ENCODE measurements around the gene PRR5. TPM values are rescaled to one million over a fixed set of nuclear protein-coding genes. Genes with fewer than 3 reads are reported as not detected.
A peak's percentile ranks its signal among the peaks of the same experiment; 100 is the strongest.
"Not testable (repeated sequence)": the region's sequence is repeated elsewhere in the genome, so short reads cannot be mapped to it uniquely, and the experiment has no call there.

The PRR5 gene
- total RNA-seq (2021; ENCODE audit: unreplicated experiment) (26.9 TPM), Bru-seq, nascent RNA (percentile 18 among the genes with signal in this experiment), BruChase-seq, experiment 1, labeled RNA remaining after a 6-hour chase (percentile 34 among the genes with signal in this experiment), BruChase-seq, experiment 2, labeled RNA remaining after a 2-hour chase (percentile 30 among the genes with signal in this experiment)
- polyA plus RNA-seq (2012) = 16.9 and 17.4 TPM in 2 replicates
- long read RNA-seq, transcript PRR5-202 (8 exons, 1,878 nt) = major isoform, 29 of 48 reads
- long read RNA-seq, partial matches to known transcripts = 2 of 48 reads
- long read RNA-seq, other reads (novel, unspliced or antisense) = 12 of 48 reads

DNA sequence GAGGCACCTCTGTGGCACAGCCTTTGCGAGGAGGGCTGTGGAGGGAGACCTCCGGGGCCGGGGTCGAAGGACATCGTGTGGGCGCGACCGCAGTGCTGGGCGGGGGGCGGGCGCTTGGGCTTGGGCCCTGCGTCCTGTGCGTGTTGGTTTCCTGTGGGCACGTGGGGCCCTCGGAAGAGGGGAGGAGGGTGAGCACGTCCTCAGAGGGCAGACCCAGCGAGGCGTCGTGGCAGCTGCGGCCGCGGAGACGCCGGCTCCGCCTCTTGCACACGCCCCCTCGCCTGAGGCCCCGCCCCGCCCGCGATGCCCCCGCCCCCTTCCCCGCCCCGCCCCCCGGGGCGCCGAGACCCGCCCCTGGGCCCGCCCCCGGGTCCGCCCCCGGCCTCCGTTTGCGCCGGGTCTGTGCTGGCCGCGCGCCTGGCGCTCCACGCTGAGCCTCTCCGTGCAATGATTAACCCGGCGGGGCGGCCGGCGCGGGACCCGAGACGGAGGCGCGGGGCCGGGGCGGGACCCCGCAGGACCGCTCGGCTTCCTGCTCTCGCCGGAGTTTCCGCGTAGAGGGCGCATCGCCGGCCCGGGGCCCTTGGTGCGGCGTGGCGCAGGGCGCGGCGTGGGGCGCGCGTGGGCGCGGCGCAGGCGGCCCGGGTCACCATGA, at the start of gene PRR5:
Gene PRR5, plus strand, starts transcription at position 381 of the 655 bp plus-strand sequence. Its CDS starts 271 bp downstream, at position 652.
- H3K36me3 ChIP-seq (ENCODE audit: control insufficient read depth in 1 of 2, insufficient read depth in 2 of 2, low read length in 2 of 2) = no peaks in the 10 kb centered on the region
- ChIA-PET CTCF (interaction anchor here (1.4 kb wide), 1 partner anchor 17 kb away, joined by 3 read pairs; no protein-coding TSS in a partner anchor), POLR2A (no interaction called here), RAD21 (ENCODE audit: low non-redundant PET in 1 of 2, low total read pairs in 2 of 2, uncharacterized antibody in 2 of 2, unreplicated experiment in 2 of 2) (no interaction called here)
- peak; percentile 83 for ATAC-seq
- H3K4me2 ChIP-seq (ENCODE audit: low read length) = peak within 1 kb of the TSS; percentile 92
- TF ChIP-seq MAX (IDR thresholded peaks at IDR 0.05) (peak; percentile 76), EGR1 (IDR thresholded peaks at IDR 0.05; ENCODE audit: low read depth) (peak; percentile 39; the same call in 1 of the 2 replicates), POLR2AphosphoS5 (IDR thresholded peaks at IDR 0.05; ENCODE audit: low read depth, low read length) (peak; percentile 52), EZH2 (IDR thresholded peaks at IDR 0.05) (no peak), CBX3 (IDR thresholded peaks at IDR 0.05; ENCODE audit: low read depth) (no peak)
- TF ChIP-seq, protein P1, sequence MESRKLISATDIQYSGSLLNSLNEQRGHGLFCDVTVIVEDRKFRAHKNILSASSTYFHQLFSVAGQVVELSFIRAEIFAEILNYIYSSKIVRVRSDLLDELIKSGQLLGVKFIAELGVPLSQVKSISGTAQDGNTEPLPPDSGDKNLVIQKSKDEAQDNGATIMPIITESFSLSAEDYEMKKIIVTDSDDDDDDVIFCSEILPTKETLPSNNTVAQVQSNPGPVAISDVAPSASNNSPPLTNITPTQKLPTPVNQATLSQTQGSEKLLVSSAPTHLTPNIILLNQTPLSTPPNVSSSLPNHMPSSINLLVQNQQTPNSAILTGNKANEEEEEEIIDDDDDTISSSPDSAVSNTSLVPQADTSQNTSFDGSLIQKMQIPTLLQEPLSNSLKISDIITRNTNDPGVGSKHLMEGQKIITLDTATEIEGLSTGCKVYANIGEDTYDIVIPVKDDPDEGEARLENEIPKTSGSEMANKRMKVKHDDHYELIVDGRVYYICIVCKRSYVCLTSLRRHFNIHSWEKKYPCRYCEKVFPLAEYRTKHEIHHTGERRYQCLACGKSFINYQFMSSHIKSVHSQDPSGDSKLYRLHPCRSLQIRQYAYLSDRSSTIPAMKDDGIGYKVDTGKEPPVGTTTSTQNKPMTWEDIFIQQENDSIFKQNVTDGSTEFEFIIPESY (IDR thresholded peaks at IDR 0.05; ENCODE audit: extremely low read depth, insufficient replicate concordance, low read length) = no peak
- TF ChIP-seq, protein P2, sequence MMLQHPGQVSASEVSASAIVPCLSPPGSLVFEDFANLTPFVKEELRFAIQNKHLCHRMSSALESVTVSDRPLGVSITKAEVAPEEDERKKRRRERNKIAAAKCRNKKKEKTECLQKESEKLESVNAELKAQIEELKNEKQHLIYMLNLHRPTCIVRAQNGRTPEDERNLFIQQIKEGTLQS (IDR thresholded peaks at IDR 0.05) = no peak
- DNase-seq (ENCODE audit: low read depth, low spot score) = peak; percentile 51
- no peaks in the 10 kb centered on the region for H4K20me1 ChIP-seq (ENCODE audit: insufficient read depth)
- H3K27me3 ChIP-seq (ENCODE audit: insufficient read depth, low read length) = no peaks in the 10 kb centered on the region
- peak within 1 kb of the TSS; percentile 74 for H3K27ac ChIP-seq (ENCODE audit: low read depth, low read length)
- BruUV-seq (replicated peaks) = no TSS peak
- H2AFZ ChIP-seq (ENCODE audit: low read depth, low read length, poor library complexity, severe bottlenecking) = no peak within 1 kb of the TSS
- H3K79me2 ChIP-seq (ENCODE audit: insufficient read depth, low read length) = peaks cover 23% of the 10 kb centered on the region
- peak within 1 kb of the TSS; percentile 82 for H3K9ac ChIP-seq (ENCODE audit: low read length)
- intact Hi-C loops (cut with micrococcal nuclease) = no loop called here
- peak within 1 kb of the TSS; percentile 59 to 84 for H3K4me3 ChIP-seq (replicated peaks in 1 of 2; ENCODE audit: low read depth in 1 of 2, low read length in 2 of 2)
- H3K9me2 ChIP-seq (ENCODE audit: insufficient read depth) = no peaks in the 10 kb centered on the region
- peaks cover 13 to 35% of the 10 kb centered on the region in 2 experiments for H3K4me1 ChIP-seq (ENCODE audit: control insufficient read depth in 1 of 2, insufficient read depth in 2 of 2, low read length in 2 of 2)
- H3K9me3 ChIP-seq (ENCODE audit: control insufficient read depth in 1 of 2, insufficient read depth in 1 of 2, low read depth in 1 of 2, low read length in 2 of 2) = no peaks in the 10 kb centered on the region

DNA sequence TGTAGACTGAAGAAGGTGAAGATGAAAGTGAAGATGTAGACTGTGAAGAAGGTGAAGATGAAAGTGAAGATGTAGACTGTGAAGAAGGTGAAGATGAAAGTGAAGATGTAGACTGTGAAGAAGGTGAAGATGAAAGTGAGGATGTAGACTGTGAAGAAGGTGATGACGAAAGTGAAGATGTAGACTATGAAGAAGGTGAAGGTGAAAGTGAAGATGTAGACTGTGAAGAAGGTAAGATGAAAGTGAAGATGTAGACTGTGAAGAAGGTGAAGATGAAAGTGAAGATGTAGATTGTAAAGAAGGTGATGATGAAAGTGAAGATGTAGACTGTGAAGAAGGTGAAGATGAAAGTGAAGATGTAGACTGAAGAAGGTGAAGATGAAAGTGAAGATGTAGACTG, 49.1 kb upstream of the PRR5 start:
- H3K27me3 ChIP-seq (ENCODE audit: insufficient read depth, low read length); POLR2A ChIA-PET; H3K79me2 ChIP-seq (ENCODE audit: insufficient read depth, low read length); H3K4me2 ChIP-seq (ENCODE audit: low read length); BruUV-seq (replicated peaks); H3K27ac ChIP-seq (ENCODE audit: low read depth, low read length); H4K20me1 ChIP-seq (ENCODE audit: insufficient read depth); H3K36me3 ChIP-seq (ENCODE audit: control insufficient read depth in 1 of 2, insufficient read depth in 2 of 2, low read length in 2 of 2); H3K4me1 ChIP-seq (ENCODE audit: control insufficient read depth in 1 of 2, insufficient read depth in 2 of 2, low read length in 2 of 2); CTCF ChIA-PET; ATAC-seq; RAD21 ChIA-PET (ENCODE audit: low non-redundant PET in 1 of 2, low total read pairs in 2 of 2, uncharacterized antibody in 2 of 2, unreplicated experiment in 2 of 2); H3K9me2 ChIP-seq (ENCODE audit: insufficient read depth); H2AFZ ChIP-seq (ENCODE audit: low read depth, low read length, poor library complexity, severe bottlenecking); H3K4me3 ChIP-seq (replicated peaks in 1 of 2; ENCODE audit: low read depth in 1 of 2, low read length in 2 of 2); DNase-seq (ENCODE audit: low read depth, low spot score); H3K9ac ChIP-seq (ENCODE audit: low read length); intact Hi-C loops (cut with micrococcal nuclease); H3K9me3 ChIP-seq (ENCODE audit: control insufficient read depth in 1 of 2, insufficient read depth in 1 of 2, low read depth in 1 of 2, low read length in 2 of 2): not testable (repeated sequence)
